Fibroblast of villous mesenchyme (primary cell): Measurements from ENCODE around the gene CD300LD. TPM values are rescaled to one million over a fixed set of nuclear protein-coding genes. Genes with fewer than 3 reads are reported as not detected.

ENCODE experiments used
- DNase-seq: peaks from one replicate; pipeline ENCODE4 v3.0.0-alpha.2; 2010; ENCODE audit warnings: low read depth
- H3K4me3 ChIP-seq: 2 replicates; pipeline ENCODE4 v1.5.1; 2011; ENCODE audit warnings: low read depth, mild to moderate bottlenecking, low read length
- CTCF ChIP-seq: IDR thresholded peaks from 2 replicates; pipeline ENCODE4 v1.5.1; 2012; ENCODE audit warnings: low read depth, mild to moderate bottlenecking, low read length; ENCODE audit not compliant: insufficient read depth
- total RNA-seq: library from RNA; depleted of rRNA; stranded (reverse); fragments of >200 nt; gene quantifications from 2 replicates; pipeline ENCODE4 v1.2.3, GENCODE V29; 2012

Gene CD300LD
- total RNA-seq, 1 donor, result not detected

GRCh38 chr17:74599448-74599939 is 7.4 kb upstream of the CD300LD start:
- no peak for TF ChIP-seq CTCF
- DNase-seq, result no peak
- H3K4me3 ChIP-seq, result no peak overlapping the region

- H3K4me3 ChIP-seq, result no peak overlapping the region
- DNase-seq, result no peak
- no peak for TF ChIP-seq CTCF
These were observed 6.9 kb upstream of the CD300LD start for GRCh38 chr17:74599023-74599399.

- H3K4me3 ChIP-seq, result no peak overlapping the region
- no peak for TF ChIP-seq CTCF
- DNase-seq, result no peak
These were observed 6.4 kb upstream of the CD300LD start for GRCh38 chr17:74598346-74599022.

- no peak for DNase-seq
- no peak overlapping the region for H3K4me3 ChIP-seq
- no peak for TF ChIP-seq CTCF
These were observed 5.1 kb upstream of the CD300LD start for GRCh38 chr17:74597069-74597790.

GRCh38 chr17:74595037-74595750 is 3.1 kb upstream of the CD300LD start:
- no peak for DNase-seq
- no peak overlapping the region for H3K4me3 ChIP-seq
- TF ChIP-seq CTCF, result no peak

- no peak for DNase-seq
- no peak overlapping the region for H3K4me3 ChIP-seq
- TF ChIP-seq CTCF, result no peak
These were observed 580 bp downstream of the CD300LD start for GRCh38 chr17:74591503-74591902.
